ENCODE results near the gene MED15. TPM values are rescaled to one million over a fixed set of nuclear protein-coding genes. Genes with fewer than 3 reads are reported as not detected.

The MED15 gene
- total RNA-seq, 4 donors from 2014 or later = 36.5 to 90.5 (median 57.2) TPM

GRCh38 chr22:20545681-20546521, 38.5 kb downstream of the MED15 start:
- no peak for ATAC-seq (ENCODE audit: low FRiP score)
- DNase-seq (ENCODE audit: low spot score) = no peak

GRCh38 chr22:20546541-20546950, 39.1 kb downstream of the MED15 start:
- ATAC-seq (ENCODE audit: low FRiP score) (no peak), DNase-seq (ENCODE audit: low spot score) (no peak)
- TF ChIP-seq, protein P1, sequence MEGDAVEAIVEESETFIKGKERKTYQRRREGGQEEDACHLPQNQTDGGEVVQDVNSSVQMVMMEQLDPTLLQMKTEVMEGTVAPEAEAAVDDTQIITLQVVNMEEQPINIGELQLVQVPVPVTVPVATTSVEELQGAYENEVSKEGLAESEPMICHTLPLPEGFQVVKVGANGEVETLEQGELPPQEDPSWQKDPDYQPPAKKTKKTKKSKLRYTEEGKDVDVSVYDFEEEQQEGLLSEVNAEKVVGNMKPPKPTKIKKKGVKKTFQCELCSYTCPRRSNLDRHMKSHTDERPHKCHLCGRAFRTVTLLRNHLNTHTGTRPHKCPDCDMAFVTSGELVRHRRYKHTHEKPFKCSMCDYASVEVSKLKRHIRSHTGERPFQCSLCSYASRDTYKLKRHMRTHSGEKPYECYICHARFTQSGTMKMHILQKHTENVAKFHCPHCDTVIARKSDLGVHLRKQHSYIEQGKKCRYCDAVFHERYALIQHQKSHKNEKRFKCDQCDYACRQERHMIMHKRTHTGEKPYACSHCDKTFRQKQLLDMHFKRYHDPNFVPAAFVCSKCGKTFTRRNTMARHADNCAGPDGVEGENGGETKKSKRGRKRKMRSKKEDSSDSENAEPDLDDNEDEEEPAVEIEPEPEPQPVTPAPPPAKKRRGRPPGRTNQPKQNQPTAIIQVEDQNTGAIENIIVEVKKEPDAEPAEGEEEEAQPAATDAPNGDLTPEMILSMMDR (IDR thresholded peaks at IDR 0.05) = no peak

More at GRCh38 chr22:20545681-20546521, 38.5 kb downstream of the MED15 start:
- TF ChIP-seq, protein P1 (IDR thresholded peaks at IDR 0.05) = no peak

- TF ChIP-seq, protein P1 (IDR thresholded peaks at IDR 0.05) = no peak
- no peak for DNase-seq (ENCODE audit: low spot score)
- no peak for ATAC-seq (ENCODE audit: low FRiP score)
These were observed 39.6 kb downstream of the MED15 start for GRCh38 chr22:20547029-20547428.

GRCh38 chr22:20548806-20549205, 41.4 kb downstream of the MED15 start:
- ATAC-seq (ENCODE audit: low FRiP score) (no peak), DNase-seq (ENCODE audit: low spot score) (no peak)
- TF ChIP-seq, protein P1 (IDR thresholded peaks at IDR 0.05) = no peak

DNA sequence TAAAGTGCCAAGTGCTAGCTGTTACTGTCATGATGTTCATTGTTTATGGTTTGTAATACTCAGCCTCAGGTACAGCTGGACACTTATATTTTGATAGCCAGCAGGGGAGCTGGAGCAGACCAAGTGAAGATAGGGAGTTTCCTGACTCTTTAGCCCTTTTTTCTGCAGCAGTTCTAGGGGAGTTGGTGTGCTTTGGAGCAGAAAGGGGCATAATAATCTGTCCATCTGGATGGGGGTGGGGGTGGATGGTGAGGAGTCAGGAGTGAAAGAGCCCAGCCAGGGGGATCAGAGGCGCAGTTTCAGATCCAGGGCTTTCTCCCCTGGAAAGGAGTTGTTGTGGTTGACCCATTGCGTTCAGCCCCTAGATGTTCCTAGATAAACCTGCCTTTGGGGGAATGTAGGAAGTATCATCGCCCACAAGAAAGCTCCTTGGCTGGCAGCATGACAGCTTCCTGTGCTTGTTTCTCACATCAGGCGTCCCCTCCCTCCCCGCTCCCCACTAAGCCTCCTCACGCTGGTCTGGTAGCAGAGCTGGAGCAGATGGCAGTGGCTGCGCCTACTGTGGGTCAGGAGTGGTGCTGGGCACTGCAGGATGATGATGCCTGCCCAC, 41.9 kb downstream of the MED15 start:
- ATAC-seq (ENCODE audit: low FRiP score) = no peak

GRCh38 chr22:20550057-20550817, 42.8 kb downstream of the MED15 start:
- no peak for DNase-seq (ENCODE audit: low spot score)
- ATAC-seq (ENCODE audit: low FRiP score) = no peak
- TF ChIP-seq, protein P1 (IDR thresholded peaks at IDR 0.05) = no peak

More for the DNA sequence above, 41.9 kb downstream of the MED15 start:
- TF ChIP-seq, protein P1 (IDR thresholded peaks at IDR 0.05) = no peak
- no peak for DNase-seq (ENCODE audit: low spot score)

All from omental fat pad (tissue), 4 donors.